ENCODE results near the gene TCFL5. TPM values are rescaled to one million over a fixed set of nuclear protein-coding genes. Genes with fewer than 3 reads are reported as not detected.

Gene TCFL5
- total RNA-seq, 3 donors from 2014 or later = 4.3 to 13.3 (median 6.6) TPM

DNA sequence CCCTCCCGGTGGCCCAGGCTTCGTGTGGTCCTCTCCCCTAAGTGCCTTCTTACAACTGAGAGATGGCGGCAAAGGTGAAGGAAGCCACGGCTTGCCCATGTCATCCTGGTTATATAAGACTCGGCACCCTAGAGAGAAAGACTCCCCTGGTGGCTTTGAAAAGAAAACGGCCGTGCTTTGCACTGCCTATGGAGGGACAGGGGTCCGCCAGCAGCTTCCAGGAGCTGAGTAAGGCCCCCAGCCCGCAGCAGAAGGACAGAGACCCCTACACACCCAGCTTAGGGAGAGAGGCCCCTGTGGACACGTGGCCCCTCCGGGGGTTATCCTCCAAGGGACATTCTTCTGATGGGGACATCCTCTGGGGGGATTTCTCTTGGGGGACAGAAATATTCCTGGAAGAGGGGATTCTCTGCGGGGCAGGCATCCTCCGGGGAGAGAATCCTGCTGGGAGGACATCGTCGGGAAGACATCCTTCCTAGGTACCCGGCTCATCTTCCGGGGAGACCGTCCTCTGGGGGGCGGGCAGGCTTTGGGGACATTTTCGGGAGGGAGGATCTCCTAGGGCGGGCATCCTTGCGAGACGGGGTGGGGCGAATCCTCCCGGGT, 57.5 kb downstream of the TCFL5 start:
- Histone ChIP-seq H3K9me3 (no peaks in the 10 kb centered on the region), H3K36me3 (ENCODE audit: low read depth) (peaks cover 5% of the 10 kb centered on the region), H3K4me3 (no peak overlapping the region), H3K4me1 (ENCODE audit: low read depth) (peaks cover 25% of the 10 kb centered on the region)
- ATAC-seq (no peak), DNase-seq (no peak)
- TF ChIP-seq, protein P1, sequence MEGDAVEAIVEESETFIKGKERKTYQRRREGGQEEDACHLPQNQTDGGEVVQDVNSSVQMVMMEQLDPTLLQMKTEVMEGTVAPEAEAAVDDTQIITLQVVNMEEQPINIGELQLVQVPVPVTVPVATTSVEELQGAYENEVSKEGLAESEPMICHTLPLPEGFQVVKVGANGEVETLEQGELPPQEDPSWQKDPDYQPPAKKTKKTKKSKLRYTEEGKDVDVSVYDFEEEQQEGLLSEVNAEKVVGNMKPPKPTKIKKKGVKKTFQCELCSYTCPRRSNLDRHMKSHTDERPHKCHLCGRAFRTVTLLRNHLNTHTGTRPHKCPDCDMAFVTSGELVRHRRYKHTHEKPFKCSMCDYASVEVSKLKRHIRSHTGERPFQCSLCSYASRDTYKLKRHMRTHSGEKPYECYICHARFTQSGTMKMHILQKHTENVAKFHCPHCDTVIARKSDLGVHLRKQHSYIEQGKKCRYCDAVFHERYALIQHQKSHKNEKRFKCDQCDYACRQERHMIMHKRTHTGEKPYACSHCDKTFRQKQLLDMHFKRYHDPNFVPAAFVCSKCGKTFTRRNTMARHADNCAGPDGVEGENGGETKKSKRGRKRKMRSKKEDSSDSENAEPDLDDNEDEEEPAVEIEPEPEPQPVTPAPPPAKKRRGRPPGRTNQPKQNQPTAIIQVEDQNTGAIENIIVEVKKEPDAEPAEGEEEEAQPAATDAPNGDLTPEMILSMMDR (IDR thresholded peaks at IDR 0.05) = no peak
- intact Hi-C loops (cut with DNase I, micrococcal nuclease) = no loop called here

DNA sequence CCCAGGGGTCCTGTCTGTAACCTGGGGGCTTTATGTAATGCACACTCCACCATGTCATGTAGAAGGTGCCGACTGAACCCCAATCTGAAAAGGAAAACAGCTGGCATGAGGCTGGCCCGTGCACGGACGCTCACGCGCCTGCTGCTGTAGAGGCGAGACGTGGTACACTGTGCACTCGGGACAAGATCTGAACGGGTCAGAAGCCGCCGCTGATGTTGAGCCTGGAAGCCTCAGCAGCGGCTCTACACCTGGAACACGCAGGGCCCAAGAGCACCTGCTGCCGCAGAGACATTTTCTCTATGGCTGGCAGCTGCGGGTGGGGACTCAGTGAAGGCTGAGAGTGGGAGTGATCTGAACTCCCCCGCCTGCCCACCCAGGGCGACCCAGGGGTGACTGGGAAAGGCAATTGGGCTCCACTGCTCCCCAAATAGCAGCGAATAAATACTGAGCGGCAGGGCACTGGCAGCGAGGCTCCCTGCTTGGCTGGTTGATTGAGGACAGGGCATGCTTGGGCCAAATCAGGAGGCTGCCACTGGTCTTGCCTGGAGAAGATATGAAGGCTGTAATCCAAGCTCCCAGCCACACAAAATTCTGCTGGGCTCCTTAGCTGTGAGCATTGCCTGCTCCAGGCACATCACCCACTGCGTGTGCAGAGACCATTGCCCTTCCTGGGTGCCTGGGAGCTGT, 59.5 kb downstream of the TCFL5 start:
- intact Hi-C loops (cut with DNase I, micrococcal nuclease) = no loop called here
- no peaks in the 10 kb centered on the region for H3K9me3 ChIP-seq
- TF ChIP-seq, protein P1 (IDR thresholded peaks at IDR 0.05) = no peak
- H3K4me3 ChIP-seq = no peak overlapping the region
- DNase-seq (no peak), ATAC-seq (no peak)
- H3K4me1 ChIP-seq (ENCODE audit: low read depth) = peaks cover 38% of the 10 kb centered on the region
- peaks cover 6% of the 10 kb centered on the region for H3K36me3 ChIP-seq (ENCODE audit: low read depth)

DNA sequence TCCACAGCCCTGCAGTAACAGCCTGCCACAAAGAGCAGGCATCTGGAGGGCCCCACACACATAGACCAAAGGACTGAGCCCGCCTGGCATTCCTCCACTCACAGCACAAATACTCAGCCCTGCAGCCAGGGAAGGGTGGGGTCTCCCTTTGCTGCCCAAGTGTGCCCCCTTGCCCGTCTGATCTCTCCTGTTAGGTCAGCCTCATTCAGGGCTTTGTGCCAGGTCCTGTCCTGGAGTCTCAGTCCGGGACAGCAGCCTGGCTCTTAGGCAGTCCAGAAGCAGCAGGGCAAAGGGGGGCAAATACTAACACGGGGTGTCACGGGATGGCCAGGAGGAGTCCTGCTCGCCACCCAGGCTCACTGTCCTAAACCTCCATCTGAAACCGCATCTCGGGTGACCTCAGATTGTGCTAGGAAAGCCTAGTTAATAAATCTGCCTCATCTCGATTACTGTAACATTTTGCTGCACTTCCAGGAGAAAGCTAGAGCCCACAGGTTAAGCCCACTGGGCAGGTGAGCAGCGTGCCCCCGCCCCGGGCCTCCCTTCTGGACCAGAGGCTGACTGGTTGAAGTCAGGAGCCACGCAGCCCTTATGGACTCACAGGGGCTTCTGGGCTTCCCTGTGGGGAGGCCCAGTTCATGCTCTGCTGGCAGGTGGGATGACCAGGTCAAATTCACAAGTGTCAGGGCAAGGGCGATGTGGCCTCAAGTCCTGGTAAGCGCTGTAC, 60.2 kb downstream of the TCFL5 start:
- DNase-seq (no peak), ATAC-seq (no peak)
- H3K4me3 ChIP-seq = no peak overlapping the region
- peaks cover 6% of the 10 kb centered on the region for H3K36me3 ChIP-seq (ENCODE audit: low read depth)
- peaks cover 34% of the 10 kb centered on the region for H3K4me1 ChIP-seq (ENCODE audit: low read depth)
- TF ChIP-seq, protein P1 (IDR thresholded peaks at IDR 0.05) = no peak
- no peaks in the 10 kb centered on the region for H3K9me3 ChIP-seq
- intact Hi-C loops (cut with DNase I, micrococcal nuclease) = no loop called here

DNA sequence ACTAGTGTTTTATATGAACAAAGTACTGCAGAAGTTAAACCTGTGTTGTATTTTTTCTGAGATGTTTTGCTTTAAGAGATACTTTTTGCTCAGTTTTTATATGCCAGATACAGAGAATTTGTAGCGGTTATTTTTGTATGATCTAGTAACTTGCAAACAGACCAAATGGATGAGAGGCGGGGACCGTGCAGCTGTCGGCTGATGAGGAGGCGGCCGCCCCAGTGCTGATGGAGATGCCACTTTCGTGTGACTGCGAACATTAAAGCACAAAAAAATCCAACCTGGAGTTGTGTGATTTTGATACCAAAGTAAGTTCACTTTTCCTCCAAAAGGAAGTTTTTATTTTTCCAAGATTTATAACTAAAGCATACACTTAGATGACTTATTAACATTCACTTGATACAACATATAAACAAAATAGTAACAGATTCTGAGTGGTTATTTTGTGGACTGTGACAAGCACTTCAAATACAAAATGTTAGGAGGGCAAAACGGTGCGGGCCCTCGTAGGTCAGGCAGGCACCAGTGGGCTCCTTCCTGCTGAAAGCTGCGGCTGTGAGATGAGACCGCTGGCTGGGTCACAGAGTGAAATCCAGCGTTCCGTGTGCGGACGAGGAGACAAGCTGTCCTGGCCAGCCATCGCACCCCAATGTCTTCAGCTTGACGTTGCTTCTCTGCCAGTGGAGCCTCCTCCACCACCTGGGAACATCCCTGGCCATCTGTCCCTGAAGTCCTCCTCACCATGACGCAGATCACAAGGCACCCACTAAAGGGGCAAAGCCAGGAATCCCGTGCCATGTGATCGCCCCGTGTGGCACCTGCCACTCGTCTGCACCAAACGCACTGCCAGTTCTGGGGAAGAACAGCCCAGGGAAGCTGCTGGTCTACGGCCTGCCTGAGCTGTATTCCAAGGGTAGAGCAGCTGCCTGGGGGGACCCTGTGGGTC, 61.0 kb downstream of the TCFL5 start:
- Histone ChIP-seq H3K9me3 (no peaks in the 10 kb centered on the region), H3K4me3 (no peak overlapping the region), H3K36me3 (ENCODE audit: low read depth) (peaks cover 6% of the 10 kb centered on the region), H3K4me1 (ENCODE audit: low read depth) (peaks cover 25% of the 10 kb centered on the region)
- intact Hi-C loops (cut with DNase I, micrococcal nuclease) = no loop called here
- ATAC-seq = no peak
- TF ChIP-seq, protein P1 (IDR thresholded peaks at IDR 0.05) = no peak
- DNase-seq = no peak

DNA sequence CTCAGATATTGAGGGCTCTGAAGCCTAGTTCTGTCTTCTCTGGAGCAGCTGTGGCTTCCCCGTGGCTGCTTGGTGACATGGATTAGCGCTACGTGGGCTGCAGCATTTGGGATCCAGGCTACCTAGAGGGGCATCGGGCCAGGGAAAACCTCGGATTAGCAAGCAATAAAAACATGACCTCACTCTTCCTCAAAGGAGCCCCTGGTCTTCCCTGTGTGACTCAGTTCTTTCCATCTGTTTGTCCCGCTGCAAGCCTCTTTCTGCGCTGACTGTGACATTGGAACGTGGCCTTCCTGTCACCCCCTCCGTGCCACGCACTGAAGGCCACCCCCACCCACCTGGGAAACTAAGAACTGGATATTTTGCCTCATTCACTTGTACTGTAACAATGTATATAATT, 61.7 kb downstream of the TCFL5 start:
- Histone ChIP-seq H3K4me1 (ENCODE audit: low read depth) (peaks cover 24% of the 10 kb centered on the region), H3K9me3 (no peaks in the 10 kb centered on the region), H3K4me3 (no peak overlapping the region), H3K36me3 (ENCODE audit: low read depth) (peaks cover 6% of the 10 kb centered on the region)
- intact Hi-C loops (cut with DNase I, micrococcal nuclease) = no loop called here
- DNase-seq (no peak), ATAC-seq (no peak)
- TF ChIP-seq, protein P1 (IDR thresholded peaks at IDR 0.05) = no peak
